NCI-H226 (cell line): ENCODE measurements around the gene TNS4.

Experiments
- DNase-seq: peaks from one replicate; pipeline ENCODE4 v3.0.0-alpha.2; 2015

The TNS4 gene

DNA sequence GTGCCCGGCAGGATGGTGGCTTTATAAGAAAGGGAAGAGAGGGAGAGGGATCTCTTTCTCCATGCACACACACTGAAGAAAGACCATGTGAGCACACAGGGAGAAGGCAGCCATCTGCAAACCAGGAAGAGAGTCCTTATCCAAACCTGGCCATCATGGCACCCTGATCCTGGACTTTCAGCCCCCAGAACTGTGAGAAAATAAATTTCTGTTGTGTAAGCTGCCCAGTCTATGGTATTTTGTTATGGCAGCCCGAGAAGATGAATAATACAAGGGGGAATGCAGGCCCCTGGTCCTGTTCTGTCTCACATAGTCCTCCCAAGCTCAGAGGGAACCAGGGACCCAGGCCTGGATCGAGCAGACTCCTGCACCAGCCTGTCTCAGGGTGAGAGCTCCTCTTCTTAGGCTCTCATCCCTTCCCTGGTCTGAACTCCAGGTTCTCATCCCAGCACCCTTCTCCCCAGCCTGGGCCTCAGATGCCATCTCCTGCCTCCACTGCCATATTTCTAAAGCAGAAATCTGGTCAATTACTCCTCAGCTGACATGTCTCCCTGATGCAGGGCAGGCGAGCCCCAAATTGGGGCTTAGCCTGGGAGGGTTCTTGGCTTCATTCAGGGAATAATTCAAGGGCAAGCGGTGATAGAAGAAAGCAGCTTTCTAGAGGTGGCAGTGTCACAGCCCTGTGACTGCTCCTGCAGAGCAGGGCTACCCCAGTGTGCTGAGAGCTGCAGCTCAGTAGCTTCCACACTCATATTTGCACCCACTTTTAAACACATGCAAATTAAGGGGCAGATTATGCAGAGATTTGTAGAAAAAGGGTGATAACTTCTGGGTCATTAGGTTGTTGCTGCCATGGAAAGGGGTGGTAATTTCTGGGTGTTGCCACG, 29.3 kb downstream of the TNS4 start:
- DNase-seq, result no peak

DNA sequence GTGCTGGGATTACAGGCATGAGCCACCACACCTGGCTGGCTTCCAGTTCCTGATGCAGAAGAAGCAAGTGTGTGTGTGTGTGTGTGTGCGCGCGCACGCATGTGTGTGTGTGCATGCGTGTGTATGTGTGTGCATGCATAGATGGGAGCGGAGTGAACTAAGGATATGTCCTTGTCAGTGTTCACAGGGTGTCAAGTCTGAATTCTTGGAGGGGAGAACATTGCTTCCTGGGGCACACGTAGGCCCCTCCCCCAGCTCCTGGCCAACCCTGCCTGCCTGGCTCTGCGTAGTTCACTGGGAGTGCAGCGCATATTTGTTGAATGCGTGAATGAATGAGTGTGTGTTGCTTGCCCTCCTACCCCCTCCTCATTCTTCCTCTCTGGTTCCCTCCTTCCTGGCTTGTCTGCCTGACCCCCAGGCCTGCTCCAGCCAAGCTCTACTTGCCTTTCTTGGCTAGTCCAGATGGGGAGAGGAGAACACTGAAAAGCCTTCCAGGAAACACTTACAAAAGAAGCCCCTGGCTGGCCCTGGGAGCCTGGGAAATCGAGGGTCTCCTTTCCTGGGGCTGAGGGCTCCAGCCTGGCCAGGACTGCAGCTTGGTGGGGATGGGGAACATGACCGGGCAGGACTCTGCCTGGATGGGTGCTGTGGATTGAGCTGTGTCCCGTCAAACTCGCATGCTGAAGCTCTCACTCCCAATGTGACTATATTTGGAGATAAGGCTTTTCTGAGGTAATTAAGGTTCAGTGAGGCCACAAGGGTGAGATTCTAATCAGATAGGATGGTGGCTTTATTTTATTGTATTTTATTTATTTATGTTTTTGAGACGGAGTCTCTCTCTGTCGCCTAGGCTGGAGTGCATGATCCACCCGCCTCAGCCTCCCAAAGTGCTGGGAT, 30.2 kb downstream of the TNS4 start:
- DNase-seq, result peak; percentile 92

DNA sequence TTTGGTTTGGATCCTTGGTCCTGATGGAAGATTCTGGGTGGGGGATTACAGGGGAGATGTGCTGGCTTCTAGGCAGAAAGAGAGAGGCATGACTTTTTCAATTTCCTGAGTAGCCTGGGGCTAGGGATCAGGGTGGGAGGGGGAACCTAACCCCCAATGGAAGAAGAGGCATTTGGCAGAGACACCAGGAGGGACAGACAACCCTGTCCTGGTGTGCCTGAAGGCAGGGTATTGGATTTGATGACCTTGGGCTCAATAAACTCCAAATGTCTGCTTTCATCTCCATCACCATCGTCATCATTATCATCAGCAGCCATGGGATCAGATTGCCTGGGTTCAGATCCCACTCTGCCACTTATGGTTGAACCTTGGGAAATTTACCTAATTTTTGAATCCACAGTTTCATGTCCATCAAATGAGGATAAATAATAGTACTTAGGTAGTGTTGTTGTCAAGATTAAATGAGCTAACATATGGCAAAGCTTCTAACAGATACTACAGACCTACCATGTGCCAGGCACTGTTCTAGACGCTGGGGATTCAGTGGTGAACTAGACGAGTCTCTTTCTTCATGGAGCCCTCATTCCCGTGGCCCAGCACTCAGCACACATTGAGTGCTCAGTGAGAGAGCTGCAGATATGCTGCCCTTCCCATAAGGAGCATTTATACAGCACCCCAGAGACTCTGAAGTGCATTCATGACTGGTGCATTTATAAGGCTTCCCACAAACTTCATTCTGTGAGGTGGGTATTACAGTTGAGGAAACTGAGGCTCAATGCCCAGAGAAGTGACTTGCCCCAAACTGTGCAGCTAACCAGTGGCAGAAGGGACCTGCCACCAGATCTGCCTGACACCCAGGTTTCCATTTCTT, 31.4 kb downstream of the TNS4 start:
- no peak for DNase-seq

DNA sequence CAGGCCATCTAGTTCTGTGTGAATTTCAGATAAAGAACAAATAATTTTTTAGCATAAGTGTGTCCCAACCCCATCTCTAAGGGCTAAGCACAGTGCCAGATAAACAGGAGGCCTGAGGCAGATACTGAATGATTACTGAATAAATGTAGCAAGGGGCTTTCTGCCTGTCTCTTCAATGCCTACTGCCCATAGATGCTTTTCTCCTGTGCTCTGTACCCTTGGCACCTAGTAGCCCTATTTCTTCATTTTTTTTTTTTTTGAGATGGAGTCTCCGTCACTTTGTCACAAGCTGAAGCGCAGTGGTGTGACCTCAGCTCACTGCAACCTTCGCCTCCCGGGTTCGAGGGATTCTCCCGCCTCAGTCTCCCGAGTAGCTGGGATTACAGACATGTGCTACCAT, 32.9 kb downstream of the TNS4 start:
- no peak for DNase-seq

DNA sequence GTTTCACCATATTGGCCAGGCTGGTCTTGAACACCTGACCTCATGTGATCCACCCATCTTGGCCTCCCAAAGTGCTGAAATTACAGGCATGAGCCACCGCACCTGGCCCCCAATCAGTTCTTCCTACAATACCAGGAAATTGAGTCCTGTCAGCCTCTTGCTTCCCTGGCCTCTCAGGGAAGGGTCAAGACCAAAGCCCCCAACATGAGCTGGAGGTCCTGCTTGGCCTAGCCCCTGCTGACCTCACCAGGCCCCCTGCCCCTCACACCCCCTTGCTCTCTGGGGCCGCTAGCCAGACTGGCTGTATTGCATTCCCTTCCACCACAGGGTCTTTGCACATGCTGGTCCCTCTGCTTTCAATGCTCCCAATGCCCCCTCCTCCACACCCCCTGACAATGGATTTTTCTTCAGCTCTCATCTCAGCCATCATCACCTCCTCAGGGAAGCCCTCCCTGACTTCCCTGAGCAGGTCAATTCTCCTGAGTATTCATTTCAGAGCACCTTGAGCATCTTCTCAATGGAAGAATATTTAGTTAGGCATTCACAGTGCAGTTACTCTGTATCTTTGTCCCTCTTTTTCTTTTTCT, 34.0 kb downstream of the TNS4 start:
- DNase-seq, result no peak

DNA sequence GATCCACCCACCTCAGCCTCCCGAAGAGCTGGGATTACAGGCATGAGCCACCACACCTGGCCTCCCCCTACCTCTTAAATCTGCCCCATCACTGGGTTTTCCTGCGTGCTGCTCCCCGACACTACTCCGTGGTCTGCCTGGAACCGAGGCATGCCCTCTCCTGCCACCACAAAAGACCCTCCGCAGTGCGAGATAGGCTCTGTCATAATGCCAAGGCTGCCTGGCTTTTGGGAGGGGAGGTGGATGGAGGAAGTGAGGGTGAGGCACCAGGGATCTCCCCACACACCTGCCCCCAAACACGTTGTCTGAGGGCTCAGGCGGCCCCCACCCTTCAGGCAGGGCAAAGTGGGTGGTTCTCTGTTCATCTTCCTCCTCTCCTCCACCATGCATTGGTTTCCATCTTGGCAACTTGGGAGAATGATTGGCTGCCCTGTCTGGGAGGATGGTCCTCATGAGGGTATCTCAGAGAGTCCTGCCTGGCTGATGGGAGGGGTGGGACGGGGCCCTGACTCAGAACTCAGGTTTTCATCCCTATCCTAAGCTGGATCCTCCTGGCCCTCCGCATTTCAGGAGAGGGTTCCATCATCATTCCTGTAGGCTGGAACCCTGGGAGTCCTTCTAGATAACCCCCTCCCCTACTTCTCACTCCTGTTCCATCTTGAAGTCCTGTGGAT, 35.0 kb downstream of the TNS4 start:
- DNase-seq, result no peak

DNA sequence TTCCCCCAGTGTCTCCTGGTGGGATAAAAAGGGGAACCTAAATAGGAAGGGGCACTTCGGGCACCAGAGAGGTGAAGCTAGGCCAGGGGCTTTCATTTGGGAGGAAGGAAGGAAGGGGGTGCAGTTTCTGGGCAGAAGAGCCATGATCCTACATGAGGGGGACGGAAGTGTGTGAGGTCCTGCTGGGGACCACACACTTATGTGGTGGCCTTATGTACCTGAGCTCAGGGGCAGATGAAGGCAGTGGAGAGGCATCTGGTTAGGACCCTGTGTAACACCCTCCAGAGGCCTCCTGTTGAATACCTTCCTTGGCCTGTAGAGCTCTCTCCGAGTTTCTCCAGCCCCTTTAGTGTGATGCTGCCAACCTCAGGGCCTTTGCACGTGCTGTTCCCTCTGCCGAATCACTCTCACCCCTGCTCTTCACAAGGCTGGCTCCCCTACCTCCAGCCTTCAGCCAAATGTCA, 37.0 kb downstream of the TNS4 start:
- DNase-seq, result no peak

DNA sequence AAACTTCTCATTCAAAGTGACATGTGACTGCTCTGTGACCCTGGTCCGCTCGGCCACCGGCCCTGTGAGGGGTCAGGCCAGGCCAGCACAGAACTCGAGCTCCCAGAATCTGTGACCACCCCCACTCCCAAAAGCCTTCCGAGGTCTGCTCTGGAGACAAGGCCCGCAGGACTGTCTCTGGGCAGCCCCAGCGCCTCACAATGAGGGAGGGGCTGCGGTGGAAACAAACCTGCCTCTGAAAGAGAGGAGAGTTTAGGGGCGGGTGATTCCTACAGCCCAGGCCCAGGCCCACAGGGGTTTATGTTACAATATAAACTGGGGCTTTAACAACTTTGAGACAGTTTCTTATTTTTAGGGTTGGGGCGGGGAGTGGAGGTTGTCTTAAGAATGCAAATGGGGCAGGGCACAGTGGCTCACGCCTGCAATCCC, 38.3 kb downstream of the TNS4 start:
- DNase-seq, result no peak

DNA sequence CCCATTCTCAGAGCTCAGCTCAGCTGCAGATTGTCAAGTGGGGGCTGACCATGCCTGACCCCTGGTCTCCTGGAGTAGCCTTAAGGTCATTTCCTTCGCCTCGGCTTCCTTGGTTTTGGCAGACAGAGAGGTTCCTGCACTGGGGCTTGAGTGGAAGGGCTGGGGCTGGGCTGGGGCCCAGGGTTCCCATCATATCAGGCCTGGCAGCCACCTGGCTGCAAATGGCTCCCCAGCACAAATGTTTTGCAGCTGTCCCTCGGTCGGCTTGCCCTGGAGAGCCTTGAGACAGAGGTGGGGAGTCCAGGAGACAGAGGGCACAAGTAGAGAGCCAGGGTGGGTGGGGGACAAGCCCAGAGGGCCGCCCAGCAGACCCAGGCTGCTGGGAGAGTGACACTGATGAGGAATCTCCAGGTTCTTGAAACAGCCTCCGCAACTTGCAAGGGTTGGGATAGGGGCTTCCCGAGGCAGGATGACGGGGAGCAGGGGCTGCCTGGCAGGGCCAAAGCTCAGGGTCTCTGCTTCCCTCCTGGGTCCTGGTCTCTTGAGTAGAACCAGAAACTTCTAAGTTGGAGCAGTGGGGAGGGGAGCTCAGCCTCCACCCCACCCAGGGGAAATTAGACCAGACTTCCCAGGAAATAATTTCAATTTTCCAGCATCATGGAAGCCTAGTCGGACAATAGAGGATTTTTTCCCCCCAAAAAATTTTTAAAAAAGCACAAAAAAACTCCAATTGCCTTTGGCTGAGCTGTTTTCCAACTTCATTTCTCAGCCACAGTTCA, 38.9 kb downstream of the TNS4 start:
- no peak for DNase-seq

DNA sequence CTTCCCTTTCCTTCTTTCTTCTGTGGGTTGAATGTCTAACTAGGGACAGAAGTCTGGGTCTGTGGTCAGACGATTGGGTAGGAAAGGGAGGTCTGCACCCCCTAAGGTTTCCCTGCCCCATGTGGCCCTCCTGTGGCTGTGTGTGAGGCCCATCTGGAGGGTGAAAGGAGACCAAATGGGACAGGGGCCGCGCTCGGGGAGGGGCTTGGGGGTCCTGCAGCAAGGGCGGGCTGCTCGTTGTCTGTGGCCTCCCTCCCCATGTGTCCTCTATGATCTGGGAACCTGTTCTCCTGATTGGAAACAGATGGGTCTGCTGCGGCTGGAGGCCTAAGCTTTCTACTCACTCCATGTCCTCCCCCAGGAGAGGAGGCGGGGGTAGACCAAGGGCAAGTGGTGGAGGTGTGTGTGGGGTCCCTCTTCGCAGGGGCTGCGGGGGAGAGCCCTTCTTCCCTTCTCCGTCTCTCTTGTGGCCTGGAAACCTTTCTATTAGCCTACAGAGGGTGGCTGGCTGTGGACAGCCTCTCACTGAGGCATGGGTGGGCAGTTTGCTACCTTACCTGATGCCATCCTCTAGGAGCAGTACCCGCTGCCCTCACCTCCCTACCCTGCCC, 39.6 kb downstream of the TNS4 start:
- no peak for DNase-seq

DNA sequence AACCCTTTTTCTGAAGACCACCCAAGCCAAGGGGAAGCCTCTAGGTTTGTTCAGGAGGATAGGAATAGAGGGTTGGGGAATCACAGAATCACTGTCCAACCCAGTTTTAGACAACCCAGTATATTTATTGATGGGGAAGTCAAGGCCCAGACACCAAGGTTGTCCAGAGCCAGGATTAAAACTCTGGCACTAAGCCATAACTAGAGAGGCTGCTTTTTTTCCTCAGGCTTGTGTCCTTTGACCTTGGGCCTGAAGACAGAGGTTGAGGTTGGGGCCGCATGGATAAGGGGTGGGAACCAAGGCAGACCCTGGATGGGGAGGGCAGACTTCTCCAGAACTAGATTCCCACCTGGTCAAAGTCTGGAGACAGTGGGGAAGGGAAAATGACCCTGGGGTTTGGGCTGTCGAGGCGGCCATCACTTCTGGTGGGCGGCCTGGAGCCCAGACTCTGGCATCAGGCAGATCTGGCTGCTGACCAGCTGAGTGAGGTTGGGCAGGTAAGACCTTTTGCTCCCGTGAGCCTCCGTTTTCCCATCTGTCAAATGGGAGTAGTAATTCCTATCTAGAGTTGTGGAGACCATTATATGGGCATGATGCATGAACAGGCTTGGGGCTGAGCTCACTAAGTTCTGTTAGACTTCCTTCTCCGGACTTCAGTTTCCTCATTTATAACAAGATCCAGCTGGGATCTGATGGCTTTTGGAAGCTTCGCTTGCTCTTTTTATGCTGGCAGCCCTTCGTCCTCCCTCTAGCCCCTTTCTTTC, 40.3 kb downstream of the TNS4 start:
- no peak for DNase-seq

DNA sequence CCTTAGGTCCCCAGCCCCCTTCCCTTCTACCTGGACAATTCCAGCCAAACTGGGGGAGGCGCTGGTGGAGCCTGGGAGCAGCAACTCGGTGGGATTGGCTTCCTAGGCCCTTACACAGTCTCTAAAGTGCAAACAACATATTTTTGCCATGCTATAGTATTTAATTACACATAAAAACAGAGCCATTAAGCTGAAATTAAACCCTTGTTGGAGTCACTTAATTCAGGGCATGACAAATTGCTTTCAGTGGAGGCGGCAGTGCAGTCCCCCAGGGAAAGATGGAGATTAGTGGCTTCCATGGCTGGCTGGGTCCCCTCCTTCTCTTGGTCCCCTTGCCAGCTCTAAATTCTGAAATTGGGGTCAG, 40.8 kb downstream of the TNS4 start:
- no peak for DNase-seq

DNA sequence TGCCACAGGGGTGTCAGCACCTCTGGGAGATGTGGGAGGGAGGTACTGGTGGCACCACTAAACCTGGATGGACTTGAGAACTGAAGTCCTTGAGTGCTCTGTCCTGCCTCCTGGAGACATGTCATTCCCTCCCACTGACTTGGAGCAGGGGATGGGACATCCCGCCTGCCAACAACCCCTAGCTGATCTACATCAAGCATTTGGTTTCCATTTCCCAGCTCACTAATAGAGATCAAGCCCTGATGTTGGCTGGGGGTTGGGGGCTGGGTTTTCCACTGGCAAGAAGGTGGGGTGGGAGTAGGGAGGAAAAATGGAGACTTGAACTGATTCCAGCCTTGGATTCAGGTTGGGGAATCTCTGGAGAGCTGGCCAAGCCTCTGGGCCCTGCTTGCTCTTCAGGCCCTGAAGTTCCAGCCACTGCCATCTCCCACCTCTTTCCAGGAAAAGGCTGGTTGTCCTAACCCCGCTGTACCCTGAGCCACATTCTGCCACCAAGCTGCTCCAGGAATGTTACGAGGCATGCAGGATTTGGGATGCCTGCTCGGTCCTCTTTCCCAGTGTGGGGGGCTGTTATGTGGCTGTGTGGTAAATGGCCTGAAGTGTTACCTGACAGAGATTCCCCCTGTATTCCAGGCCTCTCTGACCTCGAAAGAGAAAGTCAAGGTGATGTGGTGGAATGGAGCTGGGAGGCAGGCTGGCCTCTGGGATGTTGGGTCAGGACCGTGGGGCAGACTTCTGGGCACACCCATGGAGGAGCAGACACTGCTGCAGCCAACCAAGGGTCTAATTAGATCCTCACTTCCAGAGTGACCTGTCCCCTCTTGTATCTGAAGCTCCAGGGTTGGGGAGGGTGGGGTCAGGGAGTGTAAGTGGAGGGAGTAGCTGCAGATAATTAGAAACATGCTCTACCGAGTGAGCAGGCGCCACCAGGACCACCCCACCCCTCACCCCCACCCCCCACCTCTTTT, 41.5 kb downstream of the TNS4 start:
- no peak for DNase-seq

DNA sequence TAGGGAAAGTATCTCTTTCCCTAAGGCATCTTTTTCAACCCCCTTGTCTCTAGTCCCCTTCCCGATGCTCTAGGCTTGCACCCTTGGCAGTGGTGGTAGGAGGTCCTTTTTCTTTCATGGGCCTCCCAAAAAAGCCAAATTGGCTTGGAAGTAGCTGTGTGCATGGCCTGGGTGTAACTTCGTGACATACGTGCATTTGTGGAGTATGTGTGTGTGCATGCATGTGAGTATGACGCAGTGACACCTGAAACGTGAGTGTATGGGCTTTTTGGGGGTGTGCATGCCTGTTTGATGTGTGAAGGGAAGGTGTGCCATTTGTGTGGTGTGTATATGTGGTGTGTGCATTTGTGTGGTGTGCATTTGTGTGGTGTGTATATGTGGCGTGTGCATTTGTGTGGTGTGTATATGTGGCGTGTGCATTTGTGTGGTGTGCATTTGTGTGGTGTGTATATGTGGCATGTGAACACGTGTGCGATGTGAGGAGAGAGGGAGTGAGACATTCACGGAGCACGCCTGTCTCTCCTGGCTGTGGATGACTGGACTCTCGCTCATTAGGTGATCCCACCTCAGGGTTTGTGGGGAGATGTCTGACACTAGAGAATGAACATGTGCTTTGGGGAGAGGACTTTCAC, 42.5 kb downstream of the TNS4 start:
- no peak for DNase-seq

DNA sequence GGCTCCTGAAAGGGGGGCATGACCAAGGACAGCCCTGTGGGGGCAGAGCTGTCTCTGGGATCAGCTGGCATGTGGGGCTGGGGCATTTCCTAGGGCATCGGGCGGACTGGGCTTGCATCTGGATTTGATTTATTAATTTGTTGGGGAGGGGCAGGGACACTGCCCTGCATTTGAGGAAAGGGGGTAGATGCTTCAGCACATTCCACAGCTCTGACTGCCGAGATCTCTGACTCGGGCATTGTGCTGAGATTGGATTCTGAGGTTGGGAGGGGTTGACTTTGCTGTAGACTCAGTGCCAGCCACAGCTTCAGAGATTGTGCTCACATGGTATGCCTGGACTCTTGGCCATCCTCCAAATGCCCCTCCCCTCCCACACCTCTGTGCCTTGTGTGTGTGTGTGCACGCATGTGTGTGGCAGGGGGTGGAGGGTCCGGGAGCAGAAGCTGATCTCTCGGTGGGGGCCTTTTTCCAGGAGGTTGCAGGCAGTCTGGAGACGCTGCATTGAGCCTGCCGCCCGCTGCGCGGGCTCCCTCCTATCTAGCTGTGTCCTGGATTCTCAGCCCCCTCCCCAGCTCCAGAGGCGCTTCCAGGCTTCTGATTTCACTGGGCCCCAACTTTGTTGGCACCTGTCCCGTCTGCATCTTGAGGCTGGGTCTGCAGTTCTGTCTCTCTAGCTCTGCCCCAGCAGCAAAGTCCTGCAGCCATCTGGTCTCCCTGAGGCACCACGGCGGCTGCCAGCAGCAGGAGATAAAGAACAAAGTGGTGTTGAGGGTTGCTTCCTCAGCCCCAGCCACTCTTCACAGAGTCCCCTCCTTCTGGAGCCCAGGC, 43.2 kb downstream of the TNS4 start:
- peak; percentile 96 for DNase-seq

DNA sequence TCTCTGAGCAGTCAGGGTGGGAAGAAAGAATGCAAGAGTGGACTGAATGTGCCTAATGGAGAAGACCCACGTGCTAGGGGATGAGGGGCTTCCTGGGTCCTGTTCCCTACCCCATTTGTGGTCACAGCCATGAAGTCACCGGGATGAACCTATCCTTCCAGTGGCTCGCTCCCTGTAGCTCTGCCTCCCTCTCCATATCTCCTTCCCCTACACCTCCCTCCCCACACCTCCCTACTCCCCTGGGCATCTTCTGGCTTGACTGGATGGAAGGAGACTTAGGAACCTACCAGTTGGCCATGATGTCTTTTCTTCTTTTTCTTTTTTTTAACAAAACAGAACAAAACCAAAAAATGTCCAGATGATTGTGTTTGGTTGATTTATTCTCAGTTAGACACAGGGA, 44.1 kb downstream of the TNS4 start:
- DNase-seq, result no peak

DNA sequence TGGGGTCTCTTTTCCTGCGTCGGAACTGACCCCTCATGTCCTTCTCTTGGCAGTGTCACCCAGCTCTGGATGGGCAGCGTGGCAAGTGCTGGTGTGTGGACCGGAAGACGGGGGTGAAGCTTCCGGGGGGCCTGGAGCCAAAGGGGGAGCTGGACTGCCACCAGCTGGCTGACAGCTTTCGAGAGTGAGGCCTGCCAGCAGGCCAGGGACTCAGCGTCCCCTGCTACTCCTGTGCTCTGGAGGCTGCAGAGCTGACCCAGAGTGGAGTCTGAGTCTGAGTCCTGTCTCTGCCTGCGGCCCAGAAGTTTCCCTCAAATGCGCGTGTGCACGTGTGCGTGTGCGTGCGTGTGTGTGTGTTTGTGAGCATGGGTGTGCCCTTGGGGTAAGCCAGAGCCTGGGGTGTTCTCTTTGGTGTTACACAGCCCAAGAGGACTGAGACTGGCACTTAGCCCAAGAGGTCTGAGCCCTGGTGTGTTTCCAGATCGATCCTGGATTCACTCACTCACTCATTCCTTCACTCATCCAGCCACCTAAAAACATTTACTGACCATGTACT, 44.9 kb downstream of the TNS4 start:
- no peak for DNase-seq
